Sigmoid colon (tissue), 3 donors: ENCODE results near the gene CHL1.

Experiments used
- CTCF ChIP-seq, 4 experiments: fragments of 450-650 bp in 3 of 4; fragments of 200-600 bp in 1 of 4; IDR thresholded peaks; one replicate each; pipeline ENCODE4 v1.5.1; 2016 to 2019; ENCODE audit warnings: antibody characterized with exemption in 4 of 4, mild to moderate bottlenecking in 3 of 4, moderate library complexity in 2 of 4
- POLR2A ChIP-seq, 2 donors: fragments of 450-650 bp; IDR thresholded peaks; one replicate each; pipeline ENCODE4 v1.6.1; 2016; ENCODE audit warnings: antibody characterized with exemption in 2 of 2, mild to moderate bottlenecking in 2 of 2, moderate library complexity in 2 of 2

- TF ChIP-seq CTCF (IDR thresholded peaks at IDR 0.05), result no peak
- no peak for TF ChIP-seq POLR2A (IDR thresholded peaks at IDR 0.05)
These were observed 47.5 kb downstream of the CHL1 start for GRCh38 chr3:244041-244440.
